ENCODE data around the gene SLC4A3.

SLC4A3 gene

GRCh38 chr2:219614076-219614860, 13.2 kb upstream of the SLC4A3 start:
- DNase-seq, result no peak

GRCh38 chr2:219615036-219615435, 12.4 kb upstream of the SLC4A3 start:
- no peak for DNase-seq

- DNase-seq, result no peak
Measured at GRCh38 chr2:219615894-219616293, 11.5 kb upstream of the SLC4A3 start.

- DNase-seq, result no peak
Measured at GRCh38 chr2:219616550-219616949, 10.9 kb upstream of the SLC4A3 start.

GRCh38 chr2:219618733-219619122, 8.7 kb upstream of the SLC4A3 start:
- no peak for DNase-seq

GRCh38 chr2:219619235-219619634, 8.2 kb upstream of the SLC4A3 start:
- DNase-seq, result no peak

- DNase-seq, result no peak
Measured at GRCh38 chr2:219620546-219620945, 6.9 kb upstream of the SLC4A3 start.

- no peak for DNase-seq
Measured at GRCh38 chr2:219621935-219622334, 5.5 kb upstream of the SLC4A3 start.

- no peak for DNase-seq
Measured at GRCh38 chr2:219622472-219622871, 5.0 kb upstream of the SLC4A3 start.

GRCh38 chr2:219624565-219624964, 2.9 kb upstream of the SLC4A3 start:
- no peak for DNase-seq

GRCh38 chr2:219625179-219625578, 2.3 kb upstream of the SLC4A3 start:
- DNase-seq, result no peak

- no peak for DNase-seq
Measured at GRCh38 chr2:219626540-219626939, 890 bp upstream of the SLC4A3 start.

- no peak for DNase-seq
Measured at GRCh38 chr2:219628235-219628985, 980 bp downstream of the SLC4A3 start.

GRCh38 chr2:219628986-219629901, 1.8 kb downstream of the SLC4A3 start:
- DNase-seq, result peak; percentile 37

- DNase-seq, result peak; percentile 57
Measured at GRCh38 chr2:219629976-219630695, 2.7 kb downstream of the SLC4A3 start.

- DNase-seq, result peak; percentile 41
Measured at GRCh38 chr2:219630770-219631405, 3.5 kb downstream of the SLC4A3 start.

GRCh38 chr2:219631406-219631891, 4.0 kb downstream of the SLC4A3 start:
- peak; percentile 50 for DNase-seq

- DNase-seq, result peak; percentile 54
Measured at GRCh38 chr2:219631904-219632759, 4.7 kb downstream of the SLC4A3 start.

- DNase-seq, result no peak
Measured at GRCh38 chr2:219632760-219633105, 5.3 kb downstream of the SLC4A3 start.

GRCh38 chr2:219633276-219634065, 6.0 kb downstream of the SLC4A3 start:
- DNase-seq, result no peak

Measured in activated effector memory CD4-positive, alpha-beta T cell treated with anti-CD3 and anti-CD28 coated beads, Interleukin-2, amount 50 U/mL, for 16 hours (primary cell).